NCI-H1694 treated with DMSO at 0.1 percent for 48 hours (cell line): ENCODE results near the gene ZNF526.

Source experiments
- DNase-seq: peaks from one replicate; lab custom pipeline; 2025; lab: John Stamatoyannopoulos, UW

ZNF526 gene

GRCh38 chr19:42224940-42225717, 5.0 kb downstream of the ZNF526 start:
- DNase-seq, result no peak

GRCh38 chr19:42225718-42226292, 5.7 kb downstream of the ZNF526 start:
- DNase-seq, result no peak

GRCh38 chr19:42226886-42227285, 6.8 kb downstream of the ZNF526 start:
- no peak for DNase-seq

- DNase-seq, result no peak
These were observed 8.5 kb downstream of the ZNF526 start for GRCh38 chr19:42228641-42229040.

- DNase-seq, result no peak
These were observed 9.3 kb downstream of the ZNF526 start for GRCh38 chr19:42229301-42229854.

- no peak for DNase-seq
These were observed 9.8 kb downstream of the ZNF526 start for GRCh38 chr19:42229855-42230351.

GRCh38 chr19:42230571-42230970, 10.5 kb downstream of the ZNF526 start:
- DNase-seq, result no peak

GRCh38 chr19:42232435-42232834, 12.3 kb downstream of the ZNF526 start:
- DNase-seq, result no peak

GRCh38 chr19:42233106-42233505, 13.0 kb downstream of the ZNF526 start:
- no peak for DNase-seq

GRCh38 chr19:42233678-42234292, 13.7 kb downstream of the ZNF526 start:
- no peak for DNase-seq

GRCh38 chr19:42234364-42234763, 14.3 kb downstream of the ZNF526 start:
- no peak for DNase-seq

- DNase-seq, result no peak
These were observed 15.1 kb downstream of the ZNF526 start for GRCh38 chr19:42235181-42235580.

- no peak for DNase-seq
These were observed 19.6 kb downstream of the ZNF526 start for GRCh38 chr19:42239544-42240220.

GRCh38 chr19:42241279-42241678, 21.2 kb downstream of the ZNF526 start:
- no peak for DNase-seq

- DNase-seq, result no peak
These were observed 22.0 kb downstream of the ZNF526 start for GRCh38 chr19:42242069-42242511.

GRCh38 chr19:42242512-42243409, 22.6 kb downstream of the ZNF526 start, which contains the start of gene GSK3A:
TSS of gene GSK3A (minus strand) at chr19:42242602. CDS start at chr19:42242465, 137 bp downstream.
- DNase-seq, result peak; percentile 100

- peak; percentile 98 for DNase-seq
These were observed 24.5 kb downstream of the ZNF526 start for GRCh38 chr19:42244347-42245220.

GRCh38 chr19:42245231-42245630, 25.1 kb downstream of the ZNF526 start:
- DNase-seq, result no peak

GRCh38 chr19:42246143-42246921, 26.2 kb downstream of the ZNF526 start:
- DNase-seq, result peak; percentile 86
